Measurements from ENCODE around the gene STK4. TPM values are rescaled to one million over a fixed set of nuclear protein-coding genes. Genes with fewer than 3 reads are reported as not detected.

Gene STK4
- total RNA-seq, 2 experiments from 2014 or later, result 265 to 277 TPM

GRCh38 chr20:45117581-45117980 is 151.3 kb downstream of the STK4 start:
- no peaks in the 10 kb centered on the region for H3K36me3 ChIP-seq (ENCODE audit: insufficient read depth, low read length)
- H3K9me3 ChIP-seq (ENCODE audit: control insufficient read depth in 1 of 2, insufficient read depth in 1 of 2, low read length in 2 of 2), result no peaks in the 10 kb centered on the region
- no peaks in the 10 kb centered on the region for H3K36me3 Mint-ChIP-seq (ENCODE audit: low read depth)
- no peak overlapping the region for H3K4me3 ChIP-seq (ENCODE audit: low read length)
- H3K27me3 ChIP-seq (ENCODE audit: control insufficient read depth in 1 of 2, insufficient read depth in 2 of 2, low read length in 2 of 2), result peaks cover 0 to 9% of the 10 kb centered on the region in 2 experiments
- H3K27me3 Mint-ChIP-seq, result peaks cover 11% of the 10 kb centered on the region
- H3K27ac ChIP-seq (ENCODE audit: low read depth in 1 of 2, low read length in 2 of 2), result no peak overlapping the region
- no peaks in the 10 kb centered on the region for H3K9me3 Mint-ChIP-seq
- no peak overlapping the region for H3K27ac Mint-ChIP-seq
- TF ChIP-seq, protein P1, sequence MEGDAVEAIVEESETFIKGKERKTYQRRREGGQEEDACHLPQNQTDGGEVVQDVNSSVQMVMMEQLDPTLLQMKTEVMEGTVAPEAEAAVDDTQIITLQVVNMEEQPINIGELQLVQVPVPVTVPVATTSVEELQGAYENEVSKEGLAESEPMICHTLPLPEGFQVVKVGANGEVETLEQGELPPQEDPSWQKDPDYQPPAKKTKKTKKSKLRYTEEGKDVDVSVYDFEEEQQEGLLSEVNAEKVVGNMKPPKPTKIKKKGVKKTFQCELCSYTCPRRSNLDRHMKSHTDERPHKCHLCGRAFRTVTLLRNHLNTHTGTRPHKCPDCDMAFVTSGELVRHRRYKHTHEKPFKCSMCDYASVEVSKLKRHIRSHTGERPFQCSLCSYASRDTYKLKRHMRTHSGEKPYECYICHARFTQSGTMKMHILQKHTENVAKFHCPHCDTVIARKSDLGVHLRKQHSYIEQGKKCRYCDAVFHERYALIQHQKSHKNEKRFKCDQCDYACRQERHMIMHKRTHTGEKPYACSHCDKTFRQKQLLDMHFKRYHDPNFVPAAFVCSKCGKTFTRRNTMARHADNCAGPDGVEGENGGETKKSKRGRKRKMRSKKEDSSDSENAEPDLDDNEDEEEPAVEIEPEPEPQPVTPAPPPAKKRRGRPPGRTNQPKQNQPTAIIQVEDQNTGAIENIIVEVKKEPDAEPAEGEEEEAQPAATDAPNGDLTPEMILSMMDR (IDR thresholded peaks at IDR 0.05), result no peak
- ChIA-PET CTCF (interaction anchor here (1.0 kb wide), 1 partner anchor 73 kb away, joined by 3 read pairs; no protein-coding TSS in a partner anchor), POLR2A (no interaction called here)
- H3K4me1 Mint-ChIP-seq (ENCODE audit: low read depth), result peaks cover 5% of the 10 kb centered on the region
- ATAC-seq (ENCODE audit: poor library complexity) (no peak), DNase-seq (no peak)
- H3K4me1 ChIP-seq (ENCODE audit: insufficient read depth, low read length), result peaks cover 6% of the 10 kb centered on the region
- intact Hi-C loops (cut with DNase I, micrococcal nuclease), result no loop called here
- no peak overlapping the region for H3K4me3 Mint-ChIP-seq

DNA sequence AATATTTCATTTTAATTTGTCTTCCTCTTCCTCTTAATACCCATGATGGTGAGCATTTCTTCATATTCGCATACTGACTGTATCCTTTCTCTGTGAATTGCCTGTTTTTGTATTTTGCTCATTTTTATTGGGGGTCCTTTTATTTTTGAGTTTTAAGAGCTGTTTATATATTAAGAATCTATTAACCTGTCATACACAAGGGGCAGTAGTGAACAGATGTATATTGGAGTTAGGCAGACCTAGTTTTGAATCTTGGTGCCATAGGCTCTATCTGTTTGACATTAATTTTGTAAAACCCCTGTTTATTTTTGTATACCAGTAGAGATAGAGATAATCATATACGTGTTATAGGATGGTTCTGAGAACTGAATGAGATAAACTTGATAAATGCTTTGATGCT is 151.7 kb downstream of the STK4 start:
- H3K4me1 ChIP-seq (ENCODE audit: insufficient read depth, low read length), result peaks cover 6% of the 10 kb centered on the region
- intact Hi-C loops (cut with DNase I, micrococcal nuclease), result no loop called here
- H3K27ac ChIP-seq (ENCODE audit: low read depth in 1 of 2, low read length in 2 of 2), result no peak overlapping the region
- no peak for ATAC-seq (ENCODE audit: poor library complexity)
- H3K36me3 ChIP-seq (ENCODE audit: insufficient read depth, low read length), result no peaks in the 10 kb centered on the region
- no peak for DNase-seq
- no peak overlapping the region for H3K4me3 Mint-ChIP-seq
- H3K36me3 Mint-ChIP-seq (ENCODE audit: low read depth), result no peaks in the 10 kb centered on the region
- no peak overlapping the region for H3K4me3 ChIP-seq (ENCODE audit: low read length)
- POLR2A ChIA-PET, result no interaction called here
- TF ChIP-seq, protein P1 (IDR thresholded peaks at IDR 0.05), result no peak
- H3K27me3 ChIP-seq (ENCODE audit: control insufficient read depth in 1 of 2, insufficient read depth in 2 of 2, low read length in 2 of 2), result peaks cover 0 to 9% of the 10 kb centered on the region in 2 experiments
- CTCF ChIA-PET, result interaction anchor here (1.0 kb wide), 1 partner anchor 74 kb away, joined by 3 read pairs; no protein-coding TSS in a partner anchor
- H3K9me3 ChIP-seq (ENCODE audit: control insufficient read depth in 1 of 2, insufficient read depth in 1 of 2, low read length in 2 of 2), result no peaks in the 10 kb centered on the region
- no peaks in the 10 kb centered on the region for H3K9me3 Mint-ChIP-seq
- H3K4me1 Mint-ChIP-seq (ENCODE audit: low read depth), result peaks cover 5% of the 10 kb centered on the region
- no peak overlapping the region for H3K27ac Mint-ChIP-seq
- H3K27me3 Mint-ChIP-seq, result peaks cover 11% of the 10 kb centered on the region

GRCh38 chr20:45119556-45120266 is 153.4 kb downstream of the STK4 start:
- TF ChIP-seq, protein P1 (IDR thresholded peaks at IDR 0.05), result no peak
- ChIA-PET POLR2A (no interaction called here), CTCF (no interaction called here)
- Histone ChIP-seq H3K36me3 (ENCODE audit: insufficient read depth, low read length) (no peaks in the 10 kb centered on the region), H3K4me1 (ENCODE audit: insufficient read depth, low read length) (peaks cover 6% of the 10 kb centered on the region), H3K4me3 (ENCODE audit: low read length) (no peak overlapping the region), H3K9me3 (ENCODE audit: control insufficient read depth in 1 of 2, insufficient read depth in 1 of 2, low read length in 2 of 2) (no peaks in the 10 kb centered on the region), H3K27me3 (ENCODE audit: control insufficient read depth in 1 of 2, insufficient read depth in 2 of 2, low read length in 2 of 2) (peaks cover 0 to 9% of the 10 kb centered on the region in 2 experiments), H3K27ac (ENCODE audit: low read depth in 1 of 2, low read length in 2 of 2) (no peak overlapping the region)
- ATAC-seq (ENCODE audit: poor library complexity) (no peak), DNase-seq (no peak)
- H3K4me1 Mint-ChIP-seq (ENCODE audit: low read depth), result peaks cover 5% of the 10 kb centered on the region
- intact Hi-C loops (cut with DNase I, micrococcal nuclease), result no loop called here
- H3K27ac Mint-ChIP-seq, result no peak overlapping the region
- H3K36me3 Mint-ChIP-seq (ENCODE audit: low read depth), result no peaks in the 10 kb centered on the region
- no peaks in the 10 kb centered on the region for H3K9me3 Mint-ChIP-seq
- peaks cover 15% of the 10 kb centered on the region for H3K27me3 Mint-ChIP-seq
- no peak overlapping the region for H3K4me3 Mint-ChIP-seq

Measured in CD4-positive, alpha-beta T cell (primary cell).